HG02678 (cell line): ENCODE measurements around the gene AK8.

Experiments used
- ATAC-seq: cut with Tn5 transposase; IDR thresholded peaks from one replicate; pipeline ENCODE4 v1.9.1; 2021; ENCODE audit warnings: mild to moderate bottlenecking, moderate library complexity; ENCODE audit not compliant: unreplicated experiment

AK8 gene

GRCh38 chr9:132745756-132746709 lies 132.1 kb downstream of the AK8 start:
- no peak for ATAC-seq

GRCh38 chr9:132744881-132745755 lies 133.0 kb downstream of the AK8 start:
- no peak for ATAC-seq

- ATAC-seq, result no peak
These were observed 134.1 kb downstream of the AK8 start for GRCh38 chr9:132743931-132744479.

- no peak for ATAC-seq
These were observed 135.2 kb downstream of the AK8 start for GRCh38 chr9:132742821-132743311.

DNA sequence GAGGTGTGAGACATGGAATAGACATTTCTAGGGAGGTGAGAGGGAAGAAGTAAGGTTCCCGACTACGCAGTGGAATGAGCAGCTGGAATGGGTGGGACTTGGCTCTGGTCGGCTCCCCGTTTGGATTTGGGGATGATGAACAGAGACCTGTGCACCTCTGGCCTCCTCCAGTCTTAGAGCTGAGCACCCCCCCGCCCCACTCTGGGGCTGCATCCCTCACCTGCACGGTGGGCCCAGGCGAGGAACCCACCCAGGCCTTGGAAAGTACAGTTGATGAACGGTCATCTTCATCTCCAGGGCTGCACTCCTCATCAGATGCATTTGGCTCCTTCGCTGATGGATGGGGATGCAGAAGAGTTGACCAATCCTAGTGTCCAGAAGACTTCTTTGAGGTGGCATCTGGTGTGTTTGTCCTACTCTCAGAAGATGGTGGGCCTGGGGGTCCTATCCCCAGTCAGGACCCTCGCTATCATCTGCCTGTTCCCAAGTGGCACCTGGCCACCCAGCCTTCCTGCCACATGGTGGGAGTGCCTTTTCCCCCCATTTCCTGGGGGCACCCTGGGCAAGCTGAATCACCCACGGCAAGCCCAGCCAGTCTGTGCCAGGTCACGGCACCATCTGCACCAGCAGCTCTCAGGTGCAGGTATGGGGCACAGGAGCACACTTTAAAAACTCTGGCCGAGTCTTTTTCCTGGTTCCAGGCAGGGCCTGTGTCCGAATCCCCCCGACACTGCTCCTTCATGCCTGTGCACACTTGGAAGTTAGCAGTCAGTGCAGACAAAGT lies 137.4 kb downstream of the AK8 start:
- no peak for ATAC-seq

DNA sequence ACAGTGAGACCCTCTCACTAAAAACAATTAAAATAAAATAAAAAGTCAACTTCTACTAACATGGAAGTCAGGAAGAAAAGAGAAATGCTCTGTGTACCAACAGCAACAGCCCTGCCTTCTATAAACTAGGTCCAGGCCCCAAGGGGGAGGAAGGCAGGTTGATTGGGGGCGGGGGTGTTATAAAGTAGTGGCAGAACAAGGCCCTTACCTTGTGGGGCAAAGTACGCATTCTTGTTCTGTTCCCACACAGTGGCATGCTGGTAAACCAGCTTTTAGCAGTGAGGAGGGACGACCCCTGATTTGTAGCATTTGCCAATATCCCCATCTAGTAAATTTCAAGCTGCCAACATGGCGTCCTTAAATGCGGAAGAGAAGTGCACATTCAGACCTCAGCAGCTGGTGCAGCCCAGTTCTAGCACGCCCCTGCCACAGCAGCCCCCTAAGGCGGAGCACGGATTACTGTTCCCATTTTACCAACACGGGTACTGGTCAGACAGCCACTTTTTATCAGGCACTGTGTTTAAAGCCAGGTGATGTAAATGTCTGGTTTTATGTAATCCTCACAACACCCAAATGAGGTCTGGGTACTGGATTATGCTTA lies 138.3 kb downstream of the AK8 start:
- no peak for ATAC-seq

- ATAC-seq, result no peak
These were observed 144.7 kb downstream of the AK8 start for GRCh38 chr9:132733260-132733815.

DNA sequence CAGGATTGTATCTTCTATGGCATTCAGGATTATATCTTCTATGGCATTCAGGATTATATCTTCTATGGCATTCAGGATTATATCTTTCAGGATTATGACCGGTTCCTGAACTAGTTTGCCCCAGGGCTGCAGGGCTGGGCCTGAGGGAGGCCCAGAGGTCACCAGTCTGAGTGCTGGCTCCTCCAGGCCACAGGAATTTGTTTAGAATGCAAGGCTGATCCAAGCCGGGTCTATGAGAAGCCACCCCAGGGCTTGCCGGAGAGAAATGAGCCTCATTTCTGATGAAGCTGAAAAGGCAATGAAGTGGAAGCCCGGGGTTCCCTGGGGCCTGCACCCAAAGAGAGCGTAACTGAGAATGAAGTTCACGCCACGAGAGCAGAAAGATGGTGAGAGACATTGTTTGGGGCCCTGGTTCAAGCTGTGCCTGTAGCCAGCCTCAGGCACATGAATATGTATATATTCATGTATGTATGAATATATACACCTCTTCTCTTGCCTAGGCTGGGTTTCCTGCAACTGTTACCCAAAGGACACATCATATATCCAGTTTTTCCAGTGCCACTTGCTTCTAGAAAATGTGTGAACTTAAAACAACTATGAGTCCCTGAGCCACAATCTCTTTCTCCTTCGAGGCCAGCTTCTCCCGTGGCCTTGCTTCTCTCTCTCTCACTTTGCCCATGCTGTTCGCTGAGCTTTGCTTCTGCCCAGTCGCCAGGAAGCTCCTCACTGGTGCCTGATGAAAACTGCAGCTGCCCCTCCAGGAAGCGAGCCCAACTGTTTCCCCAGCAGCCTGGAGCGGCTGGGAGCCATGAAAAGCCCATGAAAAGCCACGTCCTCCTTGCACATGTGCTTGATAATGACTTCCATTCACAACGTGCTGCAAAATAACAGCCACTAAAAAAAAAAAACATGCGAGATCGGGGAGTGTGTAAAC lies 145.5 kb downstream of the AK8 start:
- no peak for ATAC-seq

DNA sequence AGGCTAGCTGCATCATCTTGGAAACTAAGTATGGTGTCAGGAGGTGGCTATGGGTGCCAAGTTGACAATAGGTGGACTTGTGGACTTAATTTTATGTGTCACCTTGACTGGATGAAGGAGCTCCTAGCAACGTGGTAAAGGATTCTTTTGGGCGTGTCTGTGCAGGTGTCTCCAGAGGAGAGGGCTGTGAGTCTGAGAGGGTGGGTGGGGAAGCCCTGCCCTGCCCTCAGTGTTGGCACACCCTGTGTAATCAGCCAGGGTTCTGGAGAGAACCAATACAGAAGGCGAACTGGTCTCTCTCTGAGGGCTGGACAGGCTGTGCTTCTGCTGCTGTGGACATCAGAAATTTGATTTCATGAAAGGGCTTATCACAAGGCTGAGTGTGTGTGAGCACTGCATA lies 146.9 kb downstream of the AK8 start:
- ATAC-seq, result no peak

DNA sequence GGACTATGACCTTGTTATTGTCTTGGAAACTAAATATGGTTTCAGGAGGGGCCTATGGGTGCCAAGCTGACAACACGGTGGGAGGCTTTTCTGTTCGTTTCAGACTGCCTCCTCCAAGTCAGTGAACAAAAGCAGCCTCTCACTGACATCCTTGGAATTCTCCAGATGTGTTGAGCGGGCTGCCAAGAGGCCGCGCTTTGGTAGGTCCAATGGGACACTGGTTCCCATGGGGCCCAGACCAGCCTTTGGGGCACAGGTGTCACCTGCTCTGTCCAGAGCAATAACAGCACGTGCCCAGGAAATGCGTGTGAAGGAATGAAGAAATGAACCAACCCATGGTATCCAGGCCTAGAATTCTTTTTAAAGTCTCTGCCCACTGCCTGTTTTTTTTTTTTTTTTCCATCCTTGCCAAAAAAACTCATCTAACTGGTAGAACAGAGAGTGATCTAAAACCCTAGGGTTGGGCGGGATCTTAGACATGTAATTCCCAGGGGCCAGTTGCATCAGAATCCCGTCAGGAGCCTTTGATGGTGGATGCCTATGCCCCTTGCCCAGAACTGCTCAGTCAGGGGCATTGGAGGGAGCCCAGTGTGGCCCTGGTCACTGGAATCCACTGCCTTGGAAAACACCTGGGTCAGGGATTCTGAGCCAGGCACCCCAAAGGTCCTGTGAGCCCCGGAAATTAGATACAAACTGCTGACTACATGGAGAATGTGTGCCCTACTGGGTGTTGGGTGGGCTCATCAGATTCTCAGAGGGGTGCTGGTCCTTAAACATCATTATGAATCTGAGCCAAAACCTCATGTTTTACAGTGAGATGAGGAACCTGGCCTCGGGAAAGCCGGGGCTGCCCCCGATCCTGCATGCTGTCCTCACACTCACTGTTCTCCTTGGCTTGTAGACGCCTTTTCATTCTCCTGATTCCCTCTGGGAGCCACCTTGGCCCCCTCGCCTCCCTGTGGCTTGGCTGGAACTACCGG lies 147.7 kb downstream of the AK8 start:
- ATAC-seq, result no peak

DNA sequence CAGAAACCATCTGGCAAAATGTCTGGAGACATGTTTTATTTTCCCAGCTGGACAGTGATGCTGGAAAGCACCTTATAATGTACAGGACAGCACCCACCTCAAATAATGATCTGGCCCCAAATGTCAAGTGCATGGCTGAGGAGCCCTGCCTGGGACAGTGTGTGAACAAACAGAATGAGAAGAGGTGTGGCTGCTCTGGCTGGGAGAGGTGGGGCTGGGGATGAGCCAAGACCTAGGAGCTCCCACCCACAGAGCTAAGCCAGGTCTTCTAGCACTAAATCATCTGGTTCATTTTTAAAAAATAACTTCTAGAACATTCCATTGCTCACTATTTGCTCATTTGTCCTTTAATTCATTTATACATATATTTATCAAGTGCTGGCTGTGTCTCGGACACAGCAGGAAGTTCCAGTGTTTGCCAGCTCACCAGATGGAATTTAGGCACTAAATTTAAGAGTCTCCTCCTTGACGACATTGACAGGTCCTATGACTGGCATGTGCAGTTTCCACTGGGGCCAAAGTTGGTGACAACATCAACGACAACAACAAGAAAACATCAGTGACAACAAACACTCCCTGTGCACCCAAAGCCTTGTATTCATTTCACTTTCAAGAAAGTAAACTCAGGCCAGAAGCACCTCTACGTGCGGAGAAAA lies 148.7 kb downstream of the AK8 start:
- no peak for ATAC-seq

GRCh38 chr9:132728497-132728896 lies 149.6 kb downstream of the AK8 start:
- no peak for ATAC-seq

- ATAC-seq, result no peak
These were observed 150.0 kb downstream of the AK8 start for GRCh38 chr9:132728071-132728470.

DNA sequence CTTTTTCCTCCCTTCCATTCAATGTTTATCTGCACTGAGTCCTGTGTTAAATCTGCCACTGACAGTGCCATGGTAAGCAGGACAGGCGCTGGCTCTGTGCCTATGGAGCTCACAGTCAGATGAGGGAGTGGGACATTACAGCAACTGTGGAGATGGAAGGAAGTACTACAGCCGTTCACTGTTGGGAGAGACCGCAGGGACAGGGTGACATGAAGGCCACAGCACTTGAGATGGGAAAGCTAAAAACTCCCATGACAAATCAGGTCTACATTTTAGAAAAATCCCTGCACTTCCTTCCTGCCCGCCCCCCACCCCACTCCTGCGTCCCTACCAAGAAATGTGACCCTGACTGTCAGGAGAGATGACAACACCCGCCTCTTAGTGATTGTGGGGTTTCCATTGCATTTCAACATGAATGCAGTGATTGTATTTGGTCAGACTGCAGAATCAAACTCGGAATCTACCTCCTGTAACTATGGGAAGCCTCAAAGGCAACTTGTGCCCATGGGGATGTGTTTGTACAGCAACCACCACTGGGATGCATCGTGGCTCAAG lies 151.4 kb downstream of the AK8 start:
- ATAC-seq, result no peak

DNA sequence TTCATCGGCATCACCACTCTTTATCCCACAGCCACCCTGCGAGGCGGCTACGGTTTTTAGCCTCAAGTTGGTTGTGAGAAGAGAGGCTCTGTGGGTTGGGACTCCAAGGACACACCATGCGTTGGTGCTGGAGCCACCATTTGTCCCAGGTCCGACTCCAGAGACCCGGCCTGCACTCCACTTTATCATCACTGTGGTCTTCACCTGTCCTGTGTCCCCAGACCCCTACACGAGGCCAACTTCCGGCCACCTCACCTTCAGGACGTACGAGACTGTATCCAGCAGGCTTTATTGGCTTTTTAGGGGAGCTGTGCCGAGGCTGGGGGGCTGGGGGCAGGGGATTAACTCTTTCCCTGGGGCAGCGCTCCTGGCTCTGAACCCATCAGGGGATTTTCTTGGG lies 152.8 kb downstream of the AK8 start:
- no peak for ATAC-seq

GRCh38 chr9:132723809-132724208 lies 154.3 kb downstream of the AK8 start:
- ATAC-seq, result no peak

GRCh38 chr9:132722564-132723065 lies 155.5 kb downstream of the AK8 start:
- no peak for ATAC-seq
